GM12878 (cell line): ENCODE data around the gene HEPACAM2. TPM values are rescaled to one million over a fixed set of nuclear protein-coding genes. Genes with fewer than 3 reads are reported as not detected.

Experiments
- ATAC-seq: fragments of 200-7000 bp; cut with Tn5 transposase; 3 replicates; pipeline ENCODE4 v1.9.1; 2020; ENCODE audit warnings: mild to moderate bottlenecking, moderate library complexity
- BruUV-seq: library from RNA; stranded (reverse); fragments of 400-500 nt; replicated peaks from 2 replicates; lab custom pipeline; 2021; lab: Mats Ljungman, UMichigan
- CTCF ChIA-PET: fragments of 300-600 bp; sonication (Branson Sonifier 250); formaldehyde crosslinking; extraction: SDS; loops from one replicate; lab custom pipeline; 2021; ENCODE audit warnings: inconsistent platforms; lab: Yijun Ruan, JAX
- POLR2A ChIA-PET: fragments of 350-600 bp; formaldehyde crosslinking; extraction: SDS; loops from one replicate; lab custom pipeline; 2021; ENCODE audit warnings: inconsistent platforms; lab: Charles Lee
- RAD21 ChIA-PET: fragments of 300-600 bp; sonication (Branson Sonifier 250); formaldehyde crosslinking; loops from one replicate; lab custom pipeline; 2023; ENCODE audit warnings: antibody characterized with exemption; ENCODE audit not compliant: unreplicated experiment; lab: Charles Lee
- SMC1A ChIA-PET: fragments of 300-600 bp; sonication (Branson Sonifier 250); formaldehyde crosslinking; loops from one replicate; lab custom pipeline; 2023; ENCODE audit not compliant: unreplicated experiment, uncharacterized antibody; lab: Charles Lee
- DNase-seq: peaks from one replicate; pipeline ENCODE4 v3.0.0-alpha.2; 2011; ENCODE audit warnings: low read depth, low spot score
- FAIRE-seq: peaks from 3 replicates; lab custom pipeline; 2011; peaks lifted over from hg19 to GRCh38; lab: Jason Lieb, UNC
- H2AFZ ChIP-seq: 2 replicates; pipeline ENCODE4 v1.6.0; 2011; ENCODE audit warnings: low read depth, low read length, control low read depth; ENCODE audit not compliant: control insufficient read depth
- H3K27ac ChIP-seq: 2 replicates; pipeline ENCODE4 v1.5.1; 2011; ENCODE audit warnings: control low read depth; ENCODE audit not compliant: control insufficient read depth, insufficient read depth
- H3K27me3 ChIP-seq, 2 experiments: replicated peaks in 1 of 2; 2 replicates each; pipeline versions ENCODE4 v1.6.0 to v1.6.1; 2011; ENCODE audit warnings: low read length in 1 of 2; ENCODE audit not compliant: control insufficient read depth in 2 of 2, insufficient read depth in 2 of 2
- H3K36me3 ChIP-seq, 2 experiments: 2 replicates each; pipeline ENCODE4 v1.5.1; 2011; ENCODE audit warnings: low read length in 1 of 2; ENCODE audit not compliant: control insufficient read depth in 2 of 2, insufficient read depth in 2 of 2
- H3K4me1 ChIP-seq: 2 replicates; pipeline ENCODE4 v1.6.1; 2011; ENCODE audit warnings: mild to moderate bottlenecking, low read length, moderate library complexity, mixed read lengths; ENCODE audit not compliant: control insufficient read depth, insufficient read depth
- H3K4me2 ChIP-seq: 2 replicates; pipeline ENCODE4 v1.6.0; 2011; ENCODE audit warnings: control low read depth; ENCODE audit not compliant: control insufficient read depth, insufficient read depth
- H3K4me3 ChIP-seq: fragments of 200-600 bp; sonication (generic); 2 replicates; pipeline ENCODE4 v1.5.1; 2016
- H3K79me2 ChIP-seq: 2 replicates; pipeline ENCODE4 v1.6.0; 2011; ENCODE audit warnings: low read length; ENCODE audit not compliant: control insufficient read depth, insufficient read depth
- H3K9ac ChIP-seq: 2 replicates; pipeline ENCODE4 v1.8.0; 2011; ENCODE audit warnings: low read length, control low read depth, mixed read lengths; ENCODE audit not compliant: control insufficient read depth, insufficient read depth
- H3K9me3 ChIP-seq: replicated peaks from 3 replicates; pipeline ENCODE4 v1.5.1; 2011; ENCODE audit warnings: mild to moderate bottlenecking, low read length; ENCODE audit not compliant: control insufficient read depth, insufficient read depth
- H4K20me1 ChIP-seq: 2 replicates; pipeline ENCODE4 v1.6.0; 2011; ENCODE audit not compliant: control insufficient read depth, insufficient read depth
- BCLAF1 ChIP-seq: fragments of 450-650 bp; IDR thresholded peaks from 2 replicates; pipeline ENCODE4 v1.6.1; 2017; ENCODE audit warnings: antibody characterized with exemption, mild to moderate bottlenecking, moderate library complexity
- CBX3 ChIP-seq: fragments of 200-600 bp; sonication (generic); IDR thresholded peaks from 2 replicates; pipeline ENCODE4 v1.6.1; 2016; ENCODE audit warnings: low read depth, borderline replicate concordance
- ELK1 ChIP-seq: IDR thresholded peaks from 2 replicates; pipeline ENCODE4 v1.6.1; 2012; ENCODE audit warnings: low read depth, low read length, improper control_type of control experiment
- FOS ChIP-seq: IDR thresholded peaks from 3 replicates; pipeline ENCODE4 v1.6.1; 2011; ENCODE audit warnings: borderline replicate concordance; ENCODE audit not compliant: insufficient read length; ENCODE audit errors: extremely low read depth
- NFIC ChIP-seq: IDR thresholded peaks from 2 replicates; pipeline ENCODE4 v1.6.1; 2012; ENCODE audit warnings: low read depth, mild to moderate bottlenecking, inconsistent platforms, low read length, moderate library complexity
- NFYA ChIP-seq: IDR thresholded peaks from 2 replicates; pipeline ENCODE4 v1.6.1; 2011; ENCODE audit warnings: low read depth, mild to moderate bottlenecking, low read length, improper control_type of control experiment, borderline replicate concordance
- RAD51 ChIP-seq: fragments of 450-650 bp; IDR thresholded peaks from 2 replicates; pipeline ENCODE4 v1.6.1; 2016; ENCODE audit warnings: moderate library complexity, mild to moderate bottlenecking, inconsistent platforms
- RCOR1 ChIP-seq: conservative IDR thresholded peaks from 2 replicates; pipeline ENCODE4 v1.6.1; 2012; ENCODE audit warnings: low read depth, low read length, improper control_type of control experiment
- REST ChIP-seq: IDR thresholded peaks from 2 replicates; pipeline ENCODE4 v1.6.1; 2012; ENCODE audit warnings: mild to moderate bottlenecking, low read depth, low read length
- SMARCA5 ChIP-seq: fragments of 450-650 bp; IDR thresholded peaks from 2 replicates; pipeline ENCODE4 v1.6.1; 2017; ENCODE audit warnings: mild to moderate bottlenecking
- WGBS: methylation state at CpG from one replicate; pipeline ENCODE4 v1.1.6; 2016; ENCODE audit warnings: low lambda C conversion rate; ENCODE audit not compliant: insufficient replicate concordance, insufficient coverage; ENCODE audit errors: missing lambda C conversion rate; 5-methylcytosine and 5-hydroxymethylcytosine counted together
- in situ Hi-C: fragments of 300-500 bp; cut with MboI; formaldehyde crosslinking; loops from 9 replicates; pipeline ENCODE4 v1.14.3; 2018; ENCODE audit warnings: mixed read lengths
- intact Hi-C: fragments of 100-400 bp; cut with micrococcal nuclease; formaldehyde crosslinking; loops from one replicate; pipeline ENCODE4 v1.14.2; 2022; ENCODE audit not compliant: unreplicated experiment
- polyA plus RNA-seq, 11 experiments: library from polyadenylated mRNA; depleted of rRNA in 4 of 11; unstranded in 6 of 11; stranded (reverse) in 5 of 11; fragments of >200 nt; fragmentation: Nextera tagmentation in 4 of 11; fragmentation: Illumina TruSeq in 1 of 11; extraction: Ambion mirVana in 4 of 11; extraction: Trizol in 1 of 11; gene quantifications; 1 replicate in 1 of 11; 2 replicates in 10 of 11; pipeline versions ENCODE4 v1.2.1 to v1.2.3, GENCODE V29; 2011 to 2016; ENCODE audit warnings: inconsistent platforms in 2 of 11, missing spikeins in 2 of 11, low read depth in 1 of 11
- total RNA-seq, 4 experiments: library from RNA; depleted of rRNA in 3 of 4; stranded (reverse); fragments of >200 nt in 3 of 4; fragmentation: Illumina TruSeq in 1 of 4; extraction: Trizol in 1 of 4; gene quantifications; 2 replicates each; pipeline versions ENCODE4 v1.2.1 to v1.2.3, GENCODE V29; 2013 to 2021

Gene HEPACAM2
- total and polyA plus RNA-seq, 10 of the 15 experiments (the other 5 are each of a cell fraction or from before 2014, with no cell fraction given) = 0.04 to 0.58 TPM; not detected in 8

- BruUV-seq = no TSS peak
- in situ Hi-C loops = loop anchor here (5.0 kb wide), 1 partner anchor 310 kb away; no protein-coding TSS in a partner anchor
- ChIA-PET CTCF (interaction anchor here (0.9 to 3.4 kb wide), 6 partner anchors 10 to 308 kb away, joined by 3 to 18 read pairs (median 5); partner anchors contain the start of gene VPS50), SMC1A (interaction anchor here (0.7 to 2.6 kb wide), 4 partner anchors 9 to 309 kb away, joined by 3 to 8 read pairs (median 4); partner anchors contain the start of gene VPS50), POLR2A (no interaction called here), RAD21 (interaction anchor here (1.0 to 1.7 kb wide), 3 partner anchors 10 to 309 kb away, joined by 3 to 10 read pairs (median 3); partner anchors contain the start of gene VPS50)
- no peaks in the 10 kb centered on the region for H3K4me1 ChIP-seq
- no peak for ATAC-seq
- intact Hi-C loops = no loop called here
- peaks cover 2% of the 10 kb centered on the region for H3K79me2 ChIP-seq
- H3K36me3 ChIP-seq = no peaks in the 10 kb centered on the region
- H3K9me3 ChIP-seq = no peaks in the 10 kb centered on the region
- H3K4me3 ChIP-seq = no peak overlapping the region
- no peaks in the 10 kb centered on the region for H3K27me3 ChIP-seq
- H3K27ac ChIP-seq = no peak overlapping the region
- WGBS = 98% methylated on average over 3 of the region's 3 CpGs
- no peak for DNase-seq
- H3K9ac ChIP-seq = no peak overlapping the region
- H4K20me1 ChIP-seq = no peaks in the 10 kb centered on the region
- H2AFZ ChIP-seq = no peak overlapping the region
- FAIRE-seq = no peak
- H3K4me2 ChIP-seq = no peak overlapping the region
- TF ChIP-seq RCOR1 = no peak
- TF ChIP-seq REST = no peak
- TF ChIP-seq NFYA = no peak
- TF ChIP-seq CBX3 = no peak
- TF ChIP-seq NFIC = no peak
- TF ChIP-seq FOS = no peak
- TF ChIP-seq ELK1 = no peak
- no peak for TF ChIP-seq RAD51
- no peak for TF ChIP-seq SMARCA5
- TF ChIP-seq BCLAF1 = no peak
Observed at GRCh38 chr7:93242106-93242505, 15.8 kb upstream of the HEPACAM2 start.
